Ovary (tissue), 3 donors: ENCODE measurements around the gene KCNH6.

Experiments
- CTCF ChIP-seq, 3 donors: fragments of 450-650 bp in 2 of 3; fragments of 200-600 bp in 1 of 3; IDR thresholded peaks; one replicate each; pipeline versions ENCODE4 v1.5.1 to v1.8.0; 2016 to 2022; ENCODE audit warnings: antibody characterized with exemption in 3 of 3, mild to moderate bottlenecking in 1 of 3
- POLR2A ChIP-seq: fragments of 450-650 bp; IDR thresholded peaks from one replicate; pipeline ENCODE4 v1.6.1; 2017; ENCODE audit warnings: antibody characterized with exemption, mild to moderate bottlenecking, moderate library complexity
- donor health status: DM: no; HTN: no; CAD: no.

- no peak for TF ChIP-seq POLR2A
- no peak for TF ChIP-seq CTCF (IDR thresholded peaks at IDR 0.05)
Measured at GRCh38 chr17:63530557-63531021, 7.4 kb downstream of the KCNH6 start.
